Adrenal gland (tissue), 12 donors: Measurements from ENCODE around the gene PTPN3. TPM values are rescaled to one million over a fixed set of nuclear protein-coding genes. Genes with fewer than 3 reads are reported as not detected.
A peak's percentile ranks its signal among the peaks of the same experiment; 100 is the strongest.

Source experiments
- DNase-seq, 7 donors: peaks; one replicate each; pipeline ENCODE4 v3.0.0-alpha.2; 2019 to 2020
- H3K27ac ChIP-seq, 5 donors: fragments of 200-600 bp; sonication (generic) in 4 of 5; 1 replicate in 3 of 5; 2 replicates in 2 of 5; pipeline versions ENCODE4 v1.5.1 to v1.8.0; 2016 to 2020; ENCODE audit warnings: mild to moderate bottlenecking in 1 of 5
- H3K27me3 ChIP-seq: fragments of 200-600 bp; 2 replicates; pipeline ENCODE4 v1.8.0; 2021
- H3K36me3 ChIP-seq, 2 donors: fragments of 200-600 bp; replicated peaks in 1 of 2; 1 replicate in 1 of 2; 2 replicates in 1 of 2; pipeline versions ENCODE4 v1.5.1 to v1.8.0; 2018 to 2022
- H3K4me1 ChIP-seq, 2 donors: fragments of 200-600 bp; replicated peaks in 1 of 2; 1 replicate in 1 of 2; 2 replicates in 1 of 2; pipeline versions ENCODE4 v1.5.1 to v1.8.0; 2018 to 2021
- H3K4me3 ChIP-seq, 4 donors: fragments of 200-600 bp; sonication (generic) in 3 of 4; one replicate each; pipeline ENCODE4 v1.5.1; 2016 to 2018
- H3K9me3 ChIP-seq, 3 donors: fragments of 200-600 bp; sonication (generic) in 1 of 3; replicated peaks in 1 of 3; 1 replicate in 2 of 3; 2 replicates in 1 of 3; pipeline versions ENCODE4 v1.5.1 to v1.8.0; 2016 to 2021
- CTCF ChIP-seq, 6 experiments: fragments of 450-650 bp in 4 of 6; fragments of 200-600 bp in 2 of 6; sonication (generic) in 1 of 6; IDR thresholded peaks; 1 replicate in 5 of 6; 2 replicates in 1 of 6; pipeline versions ENCODE4 v1.5.1 to v1.8.0; 2016 to 2021; ENCODE audit warnings: antibody characterized with exemption in 6 of 6, mild to moderate bottlenecking in 2 of 6, moderate library complexity in 1 of 6
- POLR2A ChIP-seq, 2 donors: fragments of 450-650 bp; IDR thresholded peaks; one replicate each; pipeline ENCODE4 v1.6.1; 2017; ENCODE audit warnings: antibody characterized with exemption in 2 of 2, mild to moderate bottlenecking in 2 of 2, moderate library complexity in 1 of 2
- WGBS, 4 donors: extraction: QIAGEN DNeasy Blood & Tissue Kit in 2 of 4; methylation state at CpG; one replicate each; pipeline versions ENCODE4 v1.1.5 to v1.1.7; 2013 to 2017; 5-methylcytosine and 5-hydroxymethylcytosine counted together
- intact Hi-C, 2 donors: fragments of 100-400 bp; cut with DNase I; formaldehyde crosslinking; loops; one replicate each; pipeline versions ENCODE4 v1.14.1 to v1.15.0; 2022 to 2023
- polyA plus RNA-seq, 3 donors: library from polyadenylated mRNA; stranded (reverse); fragments of 200-250 nt in 2 of 3; fragments of 350-450 nt in 1 of 3; fragmentation: Illumina TruSeq in 1 of 3; extraction: RNeasy Lipid Tissue Mini Kit (QIAGEN cat#74804) in 1 of 3; gene quantifications; one replicate each; pipeline ENCODE4 v1.2.3, GENCODE V29; 2013 to 2014
- total RNA-seq, 9 donors: library from RNA; depleted of rRNA in 4 of 9; stranded (reverse); fragments of >200 nt in 4 of 9; fragments of 120-200 nt in 1 of 9; fragmentation: NEBNext Ultra II Directional in 1 of 9; extraction: Animal tissue kit (Norgen Biotek cat#: 25700) in 1 of 9; gene quantifications; one replicate each; pipeline versions ENCODE4 v1.1.0 to v1.2.4, GENCODE V29; 2013 to 2023
- donor health status: healthy with polysubstance abuse.
- donor health status: Bipolar disorder and iron deficiency.
- donor health status: DM: yes; HTN: yes; CAD: no.
- donor health status: DM: no; HTN: no; CAD: no.
- donor health status: DM: no; HTN: no; CAD: no.
- donor health status: DM: yes; HTN: yes; CAD: no.

PTPN3 gene
- total and polyA plus RNA-seq, 12 donors, result 1.6 to 6.1 (median 3.0) TPM

DNA sequence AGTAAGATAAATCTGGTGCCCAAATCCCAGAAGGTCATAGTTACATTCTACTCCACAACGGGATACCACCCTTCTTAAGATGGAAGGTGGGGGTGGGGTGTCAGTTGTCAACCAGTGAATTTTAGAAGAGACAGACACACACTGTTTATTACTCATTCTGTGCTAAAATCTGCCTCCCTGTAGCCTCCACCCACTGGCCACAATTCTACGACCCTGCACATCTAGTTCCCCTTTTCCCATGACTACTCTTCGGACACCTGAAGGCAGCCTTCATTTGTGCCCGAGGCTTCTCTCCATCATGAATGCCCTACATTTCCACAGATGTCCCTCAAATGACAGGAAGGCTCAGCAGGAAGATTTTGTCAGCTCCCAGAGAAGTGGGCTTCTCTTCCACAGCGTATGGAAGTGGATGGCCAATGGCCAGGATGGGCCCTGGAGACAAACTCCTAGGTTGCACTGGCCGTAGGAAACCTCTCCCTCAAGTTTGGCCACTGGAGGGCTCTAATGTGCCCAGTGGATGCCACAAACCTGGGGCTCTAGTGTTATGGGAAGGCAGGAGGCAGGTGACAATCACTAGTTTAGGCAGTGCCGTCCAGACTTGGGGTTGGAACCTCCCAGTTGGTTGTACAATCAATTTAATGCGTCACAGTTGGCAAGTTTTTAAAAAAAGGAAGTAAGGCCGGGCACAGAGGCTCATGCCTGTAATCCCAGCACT is 46.6 kb downstream of the PTPN3 start:
- Histone ChIP-seq H3K4me1 (no peaks in the 10 kb centered on the region), H3K9me3 (no peaks in the 10 kb centered on the region), H3K27me3 (no peaks in the 10 kb centered on the region), H3K36me3 (no peaks in the 10 kb centered on the region), H3K27ac (no peak overlapping the region), H3K4me3 (no peak overlapping the region)
- WGBS, 4 donors, result 79 to 89% (median 80%) methylated on average over 7 to 9 of the region's 9 CpGs
- peak in 1 of 7 donors; percentile 15 for DNase-seq
- TF ChIP-seq POLR2A (IDR thresholded peaks at IDR 0.05) (no peak), CTCF (IDR thresholded peaks at IDR 0.05) (no peak)
- intact Hi-C loops, result no loop called here

DNA sequence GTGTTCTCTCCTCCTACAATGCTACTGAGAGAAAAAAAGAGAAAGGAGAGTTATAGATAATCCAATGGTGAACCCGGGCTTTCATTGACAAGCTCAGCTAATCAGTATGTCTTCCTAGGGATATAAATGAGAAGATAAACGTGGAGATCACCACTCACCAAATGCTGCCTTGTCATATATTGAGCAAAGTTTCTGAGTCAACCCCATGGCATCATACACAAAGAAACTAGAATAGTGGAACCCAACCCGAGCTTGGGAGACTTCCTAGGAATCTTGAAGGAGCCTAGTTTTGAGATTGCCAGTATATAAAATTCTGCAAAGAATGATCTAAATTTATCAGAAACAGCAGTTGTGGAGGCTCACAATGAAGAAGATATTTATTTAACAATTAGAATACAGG is 47.8 kb downstream of the PTPN3 start:
- H3K27ac ChIP-seq, result no peak overlapping the region
- no peak for TF ChIP-seq CTCF (IDR thresholded peaks at IDR 0.05)
- TF ChIP-seq POLR2A (IDR thresholded peaks at IDR 0.05), result no peak
- no peak overlapping the region for H3K4me3 ChIP-seq
- H3K4me1 ChIP-seq, result no peaks in the 10 kb centered on the region
- WGBS, 4 donors, result 52 to 79% (median 57%) methylated on average over 3 of the region's 3 CpGs
- H3K9me3 ChIP-seq, result no peaks in the 10 kb centered on the region
- no peaks in the 10 kb centered on the region for H3K36me3 ChIP-seq
- intact Hi-C loops, result no loop called here
- H3K27me3 ChIP-seq, result no peaks in the 10 kb centered on the region
- DNase-seq, result no peak

- intact Hi-C loops, result loop anchor here in 1 of 2 donors (5.0 kb wide), 1 partner anchor 68 kb away; no protein-coding TSS in a partner anchor
- no peak for DNase-seq
- H3K27me3 ChIP-seq, result no peaks in the 10 kb centered on the region
- WGBS, 4 donors, result 91 to 96% (median 93%) methylated on average over 12 of the region's 12 CpGs
- H3K9me3 ChIP-seq, result no peaks in the 10 kb centered on the region
- H3K36me3 ChIP-seq, result no peaks in the 10 kb centered on the region
- H3K4me1 ChIP-seq, result no peaks in the 10 kb centered on the region
- H3K4me3 ChIP-seq, result no peak overlapping the region
- no peak for TF ChIP-seq POLR2A (IDR thresholded peaks at IDR 0.05)
- no peak for TF ChIP-seq CTCF (IDR thresholded peaks at IDR 0.05)
- H3K27ac ChIP-seq, result no peak overlapping the region
These were observed 48.9 kb downstream of the PTPN3 start for GRCh38 chr9:109449036-109449798.

- Histone ChIP-seq H3K4me3 (no peak overlapping the region), H3K27ac (no peak overlapping the region), H3K36me3 (no peaks in the 10 kb centered on the region), H3K9me3 (no peaks in the 10 kb centered on the region), H3K4me1 (no peaks in the 10 kb centered on the region), H3K27me3 (no peaks in the 10 kb centered on the region)
- DNase-seq, result no peak
- 79 to 97% (median 89%) methylated on average over 3 of the region's 3 CpGs for WGBS, 4 donors
- intact Hi-C loops, result loop anchor here in 1 of 2 donors (5.0 kb wide), 1 partner anchor 69 kb away; no protein-coding TSS in a partner anchor
- TF ChIP-seq CTCF (IDR thresholded peaks at IDR 0.05) (no peak), POLR2A (IDR thresholded peaks at IDR 0.05) (no peak)
These were observed 49.9 kb downstream of the PTPN3 start for GRCh38 chr9:109448223-109448622.
